Measurements from ENCODE around the gene ITM2C.

The ITM2C gene

DNA sequence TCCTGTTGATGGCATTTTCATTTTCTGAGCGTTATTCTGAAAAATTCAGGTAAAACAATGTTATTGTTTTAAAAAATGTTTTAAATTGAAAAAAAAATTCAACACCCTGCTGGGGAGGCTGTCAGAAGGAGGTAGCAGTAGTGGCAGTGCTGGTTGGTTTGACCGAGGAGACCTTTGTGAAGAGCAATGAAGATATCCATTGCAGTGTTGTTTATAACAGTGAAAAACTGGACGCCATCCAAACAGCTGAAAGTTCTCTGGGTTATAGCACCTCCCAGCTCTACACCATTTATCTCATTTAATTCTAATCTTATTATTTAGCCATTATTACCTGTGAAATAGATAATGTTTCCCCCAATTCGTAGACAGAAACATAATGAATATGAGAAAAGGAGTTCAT lies 12.6 kb upstream of the ITM2C start:
- no peak for DNase-seq (ENCODE audit: low read depth, low spot score)

DNA sequence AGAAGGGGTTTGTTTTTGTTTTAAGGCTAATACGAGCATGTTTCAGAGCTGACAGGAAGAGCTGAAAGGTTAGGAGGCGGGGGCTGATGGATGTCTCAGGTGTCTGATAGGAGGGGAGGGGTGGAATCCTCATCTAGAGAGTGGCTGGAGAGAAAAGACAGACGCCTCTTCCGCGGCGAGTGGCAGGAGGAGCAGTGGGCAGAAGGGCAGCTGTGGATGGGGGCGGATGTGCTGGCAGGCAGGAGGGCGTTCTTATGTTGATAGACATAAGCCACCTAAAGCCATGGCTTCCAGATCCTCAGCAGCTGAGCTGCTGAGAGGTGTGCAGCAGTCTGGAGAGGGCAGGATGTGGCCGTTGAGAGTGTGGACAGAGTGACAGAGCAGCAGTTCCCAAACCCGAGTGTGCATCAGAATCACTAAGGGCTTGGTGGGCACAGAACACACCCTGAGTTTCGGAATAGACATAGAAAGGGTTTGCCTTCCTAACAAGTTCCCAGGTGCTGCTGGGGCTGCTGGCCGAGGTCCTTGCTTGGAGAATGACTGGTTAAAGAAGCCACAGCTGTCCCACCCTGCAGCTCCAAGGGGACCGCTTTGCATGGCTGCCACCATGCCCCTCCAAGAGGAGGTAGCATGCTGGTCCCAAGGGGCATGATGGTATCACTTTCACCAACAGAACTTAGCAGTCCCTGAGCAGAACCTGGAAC lies 3.0 kb upstream of the ITM2C start:
- DNase-seq (ENCODE audit: low read depth, low spot score), result no peak

DNA sequence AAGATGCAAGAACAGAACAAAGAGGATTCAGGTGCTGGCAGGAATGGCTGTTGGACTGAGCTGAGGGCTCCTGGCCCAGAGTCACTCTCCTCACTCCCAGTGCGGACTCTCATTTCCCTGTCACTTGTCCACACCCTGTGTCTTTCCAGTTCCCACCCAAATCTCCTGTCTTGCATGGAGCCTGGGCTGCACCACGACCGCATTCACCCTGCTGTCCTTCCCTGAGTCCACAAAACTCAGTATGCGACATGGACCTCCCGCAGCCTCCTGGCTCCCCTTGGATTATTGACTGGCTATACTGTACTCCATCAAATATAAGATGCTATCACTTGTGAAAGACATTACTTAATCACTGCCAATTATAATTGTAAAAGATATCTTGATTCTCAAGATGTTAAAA lies 2.5 kb upstream of the ITM2C start:
- no peak for DNase-seq (ENCODE audit: low read depth, low spot score)

DNA sequence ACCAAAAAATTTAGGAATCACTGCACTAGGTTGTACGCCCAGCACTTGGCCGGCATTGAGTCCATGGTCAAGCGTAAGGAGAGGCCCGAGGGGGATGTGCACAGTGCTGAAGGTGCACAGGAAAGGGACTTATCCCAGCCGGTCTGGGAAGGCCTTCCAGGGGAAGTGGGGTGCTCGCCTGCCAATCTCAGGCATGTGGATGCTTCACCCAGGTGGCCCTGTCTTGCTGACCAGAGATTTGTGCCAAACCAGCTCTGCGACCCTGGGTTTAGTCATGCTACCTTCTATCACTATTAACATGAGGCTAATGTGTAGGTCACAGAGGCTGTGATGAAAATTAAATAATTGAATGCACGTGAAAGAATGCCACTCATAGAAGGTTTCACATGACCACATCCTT lies 1.7 kb upstream of the ITM2C start:
- DNase-seq (ENCODE audit: low read depth, low spot score), result no peak

DNA sequence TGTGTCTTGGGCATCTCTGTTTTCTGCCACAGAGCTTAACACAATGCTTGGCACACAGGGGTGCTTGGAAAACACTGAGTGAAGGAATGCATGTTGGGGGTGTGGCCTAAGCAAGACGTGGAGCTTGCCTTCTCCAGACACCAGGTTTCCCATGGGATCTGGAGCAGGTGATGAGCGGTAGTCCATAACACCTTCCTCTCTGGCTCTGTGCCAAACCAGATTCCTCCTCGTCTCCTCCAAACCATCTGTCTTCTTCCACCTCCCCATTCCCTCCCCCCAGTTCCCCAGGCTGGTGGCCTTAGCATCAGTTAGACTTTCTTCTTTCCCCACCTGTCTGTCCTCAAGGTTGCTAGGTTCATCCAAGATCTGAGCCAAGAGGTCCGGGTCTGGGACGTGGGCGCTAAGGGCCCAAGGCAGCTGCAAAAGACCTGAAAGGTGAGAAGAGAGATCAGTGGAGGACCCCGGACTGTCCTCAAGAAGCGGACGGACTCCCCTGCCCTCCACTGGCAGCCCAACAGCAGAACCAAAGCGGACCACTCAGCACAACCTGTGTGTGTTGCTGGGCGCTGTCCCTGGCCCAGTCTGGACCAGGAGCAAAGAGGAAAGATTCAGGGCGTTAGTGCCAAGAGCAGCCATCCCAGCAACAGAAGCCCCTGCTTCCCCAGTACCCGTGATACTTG lies 1.2 kb upstream of the ITM2C start:
- no peak for DNase-seq (ENCODE audit: low read depth, low spot score)

DNA sequence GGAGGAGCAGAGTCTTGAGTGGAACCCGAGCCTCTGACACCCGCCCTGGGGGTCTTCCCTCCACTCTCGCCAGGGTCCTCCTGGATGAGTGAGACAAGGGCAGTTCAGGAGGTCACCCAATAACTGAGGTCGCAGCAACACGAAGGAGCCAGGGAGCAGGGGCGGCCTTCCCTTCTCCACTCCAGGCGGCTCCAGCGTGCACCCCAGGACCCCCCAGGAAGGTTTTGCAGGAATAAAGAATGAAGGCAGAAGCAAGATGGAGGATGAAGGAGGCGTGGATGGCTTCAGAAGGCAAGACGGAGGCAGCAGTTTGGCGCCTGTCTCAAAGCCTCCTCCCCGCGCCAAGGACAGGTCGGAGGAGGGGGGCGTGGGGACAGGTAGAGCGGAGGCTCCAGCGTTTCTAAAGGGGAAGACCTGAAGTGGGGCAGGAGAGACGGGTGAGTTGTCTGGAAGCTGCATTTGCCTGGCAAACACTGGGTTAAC lies 579 bp upstream of the ITM2C start:
- no peak for DNase-seq (ENCODE audit: low read depth, low spot score)

DNA sequence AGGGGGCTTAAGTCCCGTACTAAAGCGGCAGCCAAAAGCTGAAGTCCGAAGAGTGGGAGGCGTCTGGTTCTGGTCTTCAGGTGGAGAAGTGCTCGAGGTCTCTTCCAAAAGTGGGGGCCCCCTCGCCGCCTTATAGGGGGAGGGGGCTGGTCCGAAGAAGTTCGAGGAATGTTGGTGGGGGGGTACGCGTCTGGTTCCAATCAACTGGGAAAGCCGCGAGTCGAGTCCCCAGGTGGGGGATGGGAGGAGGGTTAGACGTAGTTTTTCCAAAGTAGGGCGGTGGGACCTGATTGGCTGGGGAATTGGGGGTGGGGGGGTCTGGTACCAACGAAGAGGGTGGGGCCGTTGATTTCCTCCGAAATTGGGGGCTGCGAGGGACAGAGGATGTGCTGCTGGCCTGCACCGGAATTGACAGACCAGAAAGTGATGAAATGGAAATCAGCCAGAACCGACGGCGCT lies 594 bp downstream of the ITM2C start:
- peak; percentile 29 for DNase-seq (ENCODE audit: low read depth, low spot score)

DNA sequence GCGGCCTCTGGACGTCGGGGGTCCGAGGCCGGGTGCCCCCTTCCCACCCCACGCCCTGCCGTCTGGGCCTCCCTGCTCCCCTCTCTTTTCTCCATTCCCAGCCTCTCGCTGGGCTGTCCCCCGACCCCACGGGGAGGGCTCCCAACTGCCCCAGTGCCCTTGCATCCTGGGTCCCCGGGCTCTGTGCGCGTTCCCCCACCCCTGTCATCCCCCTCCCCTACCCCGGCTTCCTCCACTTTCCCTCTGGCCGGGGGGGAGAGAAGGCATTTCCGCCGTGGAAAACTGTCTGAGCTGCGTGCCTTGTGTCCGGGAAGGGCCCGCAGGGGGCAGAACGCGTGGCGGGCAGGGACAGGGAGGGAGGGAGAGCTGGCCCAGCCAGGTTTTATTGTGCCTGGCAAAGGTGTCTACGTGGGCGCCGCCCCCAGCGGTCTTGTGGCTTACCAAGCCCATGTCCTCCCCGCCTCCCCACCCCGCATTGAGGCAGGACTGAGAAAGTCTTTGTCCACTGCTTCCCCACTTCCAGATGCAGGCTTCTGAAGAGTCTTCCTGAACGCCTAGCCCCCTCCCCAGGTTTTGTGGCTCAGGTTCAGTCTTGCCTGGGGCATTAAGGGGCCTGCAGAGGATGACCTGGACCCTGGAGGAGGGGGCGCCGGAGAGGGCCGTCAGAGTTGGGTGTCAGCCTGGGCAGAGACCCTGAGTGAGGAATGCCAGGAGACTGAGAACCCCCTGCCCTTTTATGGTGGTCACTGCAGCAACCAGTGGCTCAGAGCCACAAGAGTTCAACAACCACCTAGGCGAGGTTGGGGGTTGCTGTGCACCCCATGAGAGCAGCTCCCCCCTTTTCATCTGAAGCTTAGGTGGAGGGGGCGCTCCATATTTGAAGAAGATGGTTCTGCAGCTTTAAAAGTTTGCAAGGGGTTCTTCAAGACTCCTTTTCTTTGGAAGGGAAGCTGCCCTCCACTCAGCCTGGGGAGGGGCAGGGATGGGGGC lies 1.3 kb downstream of the ITM2C start:
- DNase-seq (ENCODE audit: low read depth, low spot score), result peak; percentile 65

DNA sequence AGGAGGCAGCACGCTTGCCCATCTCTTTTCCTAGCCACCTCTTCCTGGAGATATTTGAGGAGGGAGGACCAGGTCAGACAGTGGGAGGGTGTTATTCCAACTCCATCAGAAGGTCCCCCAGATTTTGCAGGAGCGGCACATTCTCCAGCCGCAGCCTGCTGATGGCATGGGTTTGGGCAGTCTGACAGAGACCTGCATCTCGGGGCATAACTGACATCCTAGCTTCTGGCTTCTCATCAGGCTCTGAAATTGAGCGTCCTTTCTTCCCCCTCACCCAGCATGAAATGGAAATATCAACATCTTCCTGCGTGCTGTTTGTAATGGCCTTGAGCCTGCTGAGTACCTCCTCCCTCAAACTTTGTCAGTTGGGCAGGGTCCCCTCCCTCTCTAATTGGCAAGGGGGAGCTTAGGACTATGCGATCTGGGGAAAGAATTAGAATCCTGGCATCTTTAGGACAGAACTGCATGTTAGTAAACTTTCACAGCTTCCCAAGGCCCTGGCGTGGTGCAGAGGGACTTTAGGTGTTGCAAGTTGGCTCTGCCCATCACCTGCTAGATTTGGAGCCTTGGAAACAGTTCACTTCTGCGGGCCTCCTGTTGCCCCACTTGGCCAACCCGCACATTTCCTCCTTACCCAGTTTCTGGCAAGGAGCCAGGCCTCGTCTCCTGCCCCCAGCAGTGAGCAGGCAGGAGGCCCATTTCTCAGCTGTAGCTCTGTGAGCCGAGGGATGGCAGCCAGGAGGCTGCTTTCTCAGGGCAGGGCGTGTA lies 2.2 kb downstream of the ITM2C start:
- DNase-seq (ENCODE audit: low read depth, low spot score), result peak; percentile 68

DNA sequence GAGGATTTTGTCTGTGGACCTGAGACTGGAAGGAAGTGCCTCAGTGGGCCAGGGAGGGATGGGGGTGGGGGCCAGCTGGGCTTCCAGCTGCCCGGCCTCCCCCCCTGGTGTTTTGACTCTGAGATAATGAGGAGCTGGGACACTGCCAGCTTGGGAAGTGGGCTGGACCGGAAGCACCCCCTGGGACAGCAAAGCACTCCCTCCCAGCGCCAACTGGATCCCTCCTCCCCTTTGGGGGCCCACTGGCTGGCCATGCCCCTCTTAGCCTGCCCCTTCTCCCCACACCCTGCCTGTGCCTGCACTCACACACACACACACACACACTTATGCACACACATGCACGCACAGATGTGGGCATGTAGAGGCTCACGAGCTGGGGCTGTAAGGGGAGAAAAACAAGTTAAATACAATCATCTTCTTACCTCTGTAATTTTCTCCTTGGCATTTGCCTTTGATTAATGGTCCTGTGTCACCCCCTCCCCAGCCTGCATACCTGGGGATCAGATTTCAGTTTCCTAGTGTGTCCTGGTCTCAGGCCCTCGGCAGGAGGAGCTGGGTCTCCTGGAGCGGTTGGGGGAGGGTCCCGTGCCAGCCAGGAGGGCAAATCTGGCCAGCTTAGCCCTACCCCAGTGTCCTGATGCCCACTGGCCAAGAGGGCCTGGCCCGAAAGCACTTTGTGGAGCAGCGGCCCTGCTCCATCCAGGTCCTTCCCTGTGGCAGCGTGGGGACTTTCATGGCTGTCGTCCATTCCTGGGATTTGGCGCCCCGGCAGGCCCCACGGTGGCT lies 3.6 kb downstream of the ITM2C start:
- DNase-seq (ENCODE audit: low read depth, low spot score), result peak; percentile 24

DNA sequence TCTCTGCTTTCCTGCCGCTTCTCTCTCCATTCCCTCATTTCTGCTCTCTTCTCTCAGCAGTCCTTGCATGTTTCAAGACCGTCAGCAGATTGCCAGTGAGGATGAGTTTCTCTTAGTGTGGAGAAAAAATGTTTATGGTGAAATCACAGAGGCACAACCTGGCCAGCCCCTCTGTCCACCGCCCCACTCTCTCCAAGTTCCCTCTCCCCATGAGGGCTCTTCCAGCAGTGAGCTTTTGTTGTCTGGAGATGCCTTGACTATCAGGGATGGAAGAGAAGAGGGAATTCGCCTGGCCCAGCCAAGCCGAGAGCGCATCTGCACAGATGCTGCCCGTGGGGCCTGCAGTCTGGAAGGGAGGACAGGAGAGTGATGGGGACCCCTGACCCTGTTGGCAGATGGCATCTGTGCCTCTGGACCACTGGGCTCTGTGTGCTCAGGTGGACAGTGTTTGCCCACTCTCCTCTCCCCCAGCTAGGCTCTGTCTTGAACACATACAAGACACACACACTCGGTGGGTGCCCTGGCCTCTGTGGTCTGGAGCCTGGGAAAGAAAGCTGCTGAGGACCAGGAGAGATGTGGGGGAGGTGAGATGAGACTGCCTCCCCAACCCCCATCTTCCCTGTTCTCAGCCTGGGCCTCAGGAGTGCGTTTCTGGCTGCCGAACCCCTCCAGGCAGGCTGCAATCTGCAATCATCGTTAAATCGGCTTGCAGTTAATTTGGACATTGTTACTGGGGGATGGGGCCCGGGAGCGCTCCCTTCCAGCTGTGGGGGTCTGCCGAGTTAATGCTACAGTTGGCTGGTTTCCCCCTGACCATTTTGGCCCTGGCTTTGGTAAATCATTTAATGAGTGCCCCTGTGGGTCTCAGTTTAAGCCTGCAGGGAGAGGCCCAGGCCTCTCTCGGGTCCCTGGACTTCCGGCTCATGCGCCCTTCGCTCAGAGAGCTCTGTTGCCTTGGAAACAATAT lies 4.5 kb downstream of the ITM2C start:
- no peak for DNase-seq (ENCODE audit: low read depth, low spot score)

DNA sequence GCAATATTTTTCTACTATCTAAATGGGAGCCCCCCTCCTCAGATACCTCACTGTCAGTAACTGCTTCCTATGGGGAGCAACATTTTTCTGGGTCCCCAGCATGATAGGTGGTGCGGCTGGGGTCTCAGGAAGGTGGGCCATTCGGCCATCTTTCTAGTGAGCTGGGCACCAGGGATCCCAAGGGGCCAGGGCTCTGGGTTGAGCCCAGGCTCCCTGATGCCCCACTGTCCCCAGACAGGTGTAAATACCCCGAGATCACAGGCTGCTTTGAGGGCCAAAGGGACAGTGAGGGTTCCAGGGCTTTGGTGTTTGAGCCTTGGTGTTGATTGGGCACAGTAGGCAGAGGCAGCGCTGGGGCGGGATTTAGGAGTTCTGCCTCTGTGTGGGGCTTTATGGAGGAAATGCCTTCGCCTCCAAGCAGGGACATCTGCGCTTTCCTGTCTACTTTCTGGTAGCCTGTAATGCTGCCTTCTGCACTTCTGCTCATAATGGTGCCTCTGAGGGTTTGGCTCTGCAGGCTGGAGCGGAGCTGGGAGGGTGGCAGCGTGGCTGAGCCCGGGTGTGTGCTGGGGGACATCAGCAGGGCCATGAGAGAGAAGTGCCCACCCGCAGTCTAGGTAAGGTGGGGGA lies 5.3 kb downstream of the ITM2C start:
- DNase-seq (ENCODE audit: low read depth, low spot score), result no peak

DNA sequence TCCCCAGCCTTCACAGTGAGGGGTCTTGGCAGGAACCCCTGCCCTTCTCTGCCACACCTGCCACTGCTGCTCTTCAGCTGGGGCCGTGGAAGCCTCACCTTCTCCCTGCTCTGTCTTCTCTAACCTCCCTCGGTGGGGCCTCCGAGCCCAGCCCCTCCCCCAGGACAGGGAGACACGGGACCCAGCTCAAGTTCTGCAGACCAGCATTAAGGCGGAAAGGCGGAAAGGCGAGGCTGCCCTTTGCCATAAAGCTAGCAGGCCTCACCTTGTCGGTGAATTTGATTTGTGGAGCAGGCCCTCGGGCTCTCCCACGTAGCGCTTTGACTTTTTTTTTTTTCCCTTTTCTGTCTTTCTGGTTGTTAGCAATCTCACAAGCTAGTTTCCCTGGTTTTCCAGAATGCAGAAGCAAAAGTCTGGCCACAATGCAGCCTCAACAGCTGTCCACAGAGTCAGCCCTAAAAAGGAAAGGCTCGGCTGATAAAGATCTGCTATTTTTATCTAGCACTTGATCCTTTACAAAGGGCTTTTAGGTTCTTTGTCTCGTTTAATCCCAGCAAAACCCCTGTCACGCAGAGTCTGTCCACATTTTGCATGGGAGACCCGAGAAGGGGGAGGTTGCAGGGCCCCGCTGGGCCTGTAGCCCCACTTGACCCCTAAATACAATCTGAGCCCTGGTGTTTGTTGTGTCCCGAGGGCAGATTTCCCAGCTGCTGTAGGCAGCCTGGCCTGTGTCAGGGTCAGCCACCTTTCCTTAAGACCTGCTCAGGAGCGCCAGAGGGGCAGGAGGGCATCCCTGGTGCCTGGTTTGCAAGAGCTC lies 6.0 kb downstream of the ITM2C start:
- DNase-seq (ENCODE audit: low read depth, low spot score), result no peak

DNA sequence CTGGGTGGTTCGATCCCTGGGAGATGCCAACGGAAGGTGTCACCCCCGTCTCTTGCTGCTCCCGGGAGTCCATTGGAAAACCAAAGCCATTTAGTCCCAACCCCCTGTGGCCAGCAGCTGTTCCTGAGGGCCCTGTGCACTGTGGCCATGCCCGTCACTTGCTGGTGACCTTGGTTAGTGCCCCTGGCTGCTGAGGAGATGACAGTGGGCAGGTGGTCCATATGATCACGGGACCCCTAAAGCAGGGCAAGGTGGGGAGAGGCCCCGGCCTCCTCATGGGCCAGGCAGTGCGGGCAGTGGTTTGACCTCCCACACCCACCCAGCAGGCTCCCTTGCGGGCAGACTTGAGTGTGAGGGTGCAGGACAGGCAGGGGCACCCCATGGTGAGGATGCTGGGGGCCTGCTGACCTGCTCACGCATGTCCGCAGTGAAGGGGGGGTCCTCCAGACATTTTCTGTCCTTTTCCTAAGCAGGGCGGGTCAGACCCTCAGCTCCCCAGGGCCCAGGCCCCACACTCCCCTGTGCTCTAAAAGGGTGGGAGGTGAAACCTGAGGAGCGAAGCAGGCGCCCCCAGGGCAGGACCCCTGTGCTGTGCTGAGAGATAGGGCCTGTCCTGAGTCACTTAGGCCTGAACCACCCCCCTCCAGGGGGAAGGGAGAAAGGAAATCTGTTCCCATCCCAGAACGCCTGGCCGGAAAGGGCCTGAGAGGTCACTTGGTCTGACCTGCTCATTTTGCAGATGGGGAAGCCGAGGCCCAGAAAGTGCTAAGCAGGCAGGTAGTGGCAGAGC lies 6.8 kb downstream of the ITM2C start:
- DNase-seq (ENCODE audit: low read depth, low spot score), result no peak

DNA sequence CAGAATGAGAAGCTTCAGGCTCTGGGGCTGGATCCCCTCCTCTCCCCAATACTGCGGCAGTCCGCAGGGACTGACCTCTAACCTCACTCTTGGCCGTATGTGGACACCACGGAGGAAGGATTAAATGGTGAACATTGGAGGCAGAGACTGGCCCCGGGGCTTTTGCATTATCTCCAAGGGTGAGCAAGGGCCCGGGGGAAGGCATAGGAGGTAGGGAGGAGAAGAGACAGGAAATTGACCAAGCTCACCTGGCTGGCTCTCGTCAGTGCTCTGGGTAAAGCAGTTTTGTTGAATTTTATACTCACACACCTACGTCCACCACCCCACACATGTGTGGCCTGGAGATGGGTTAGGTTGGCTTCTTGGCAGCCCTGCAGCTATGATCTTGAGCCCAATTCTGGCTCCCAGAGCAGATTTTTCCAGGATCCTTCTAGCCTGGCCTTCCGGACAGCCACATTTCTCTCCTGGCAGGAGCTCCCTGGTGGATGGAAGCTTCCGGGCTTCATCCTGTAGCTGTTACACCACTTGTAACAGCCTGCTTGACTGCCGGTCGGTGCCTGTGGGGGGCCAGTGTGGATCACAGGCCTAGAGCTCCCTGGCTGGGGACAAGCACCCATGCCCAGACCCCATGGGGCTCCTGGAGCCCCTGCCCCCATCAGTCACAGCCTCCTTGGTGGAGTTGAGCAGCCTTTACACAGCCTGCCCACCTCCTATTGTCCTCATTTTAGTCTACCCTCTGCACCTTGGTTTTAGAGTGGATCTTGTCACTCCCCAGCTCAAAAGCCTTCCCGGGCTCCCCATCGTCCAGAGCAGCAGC lies 7.6 kb downstream of the ITM2C start:
- no peak for DNase-seq (ENCODE audit: low read depth, low spot score)

DNA sequence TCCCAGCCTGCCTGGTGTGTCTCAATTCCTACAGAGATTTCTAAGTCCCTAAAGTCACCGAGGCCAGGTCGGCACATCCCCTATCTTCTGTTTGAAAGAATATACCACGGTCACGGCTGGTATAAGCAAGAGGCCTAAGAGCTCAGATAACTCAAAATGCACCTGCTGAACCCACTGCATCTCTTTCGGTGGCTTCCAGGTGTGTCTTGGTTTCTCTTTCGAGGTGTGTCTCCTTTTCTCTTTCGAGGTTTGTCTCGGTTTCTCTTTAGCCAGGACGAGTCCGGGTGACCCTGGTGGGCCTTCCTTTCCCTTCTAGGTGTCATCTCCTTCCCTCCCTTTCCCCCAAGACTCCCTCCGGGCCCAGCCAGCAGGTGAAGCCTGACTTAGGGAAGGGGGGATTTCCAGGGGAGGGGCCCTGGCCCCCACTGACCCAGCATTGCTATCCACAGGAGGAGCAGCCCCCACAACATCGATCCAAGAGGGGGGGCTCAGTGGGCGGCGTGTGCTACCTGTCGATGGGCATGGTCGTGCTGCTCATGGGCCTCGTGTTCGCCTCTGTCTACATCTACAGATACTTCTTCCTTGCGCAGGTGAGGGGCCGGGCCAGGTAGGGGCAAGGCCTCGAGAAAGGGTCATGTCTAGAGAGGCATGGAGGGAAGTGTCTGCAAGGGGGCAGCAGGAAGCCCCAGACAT lies 8.4 kb downstream of the ITM2C start:
- DNase-seq (ENCODE audit: low read depth, low spot score), result no peak

Measured in astrocyte of the hippocampus (primary cell).